Fibroblast of skin of back (primary cell): ENCODE results near the gene LSM6.

Source experiments
- DNase-seq: peaks from one replicate; pipeline ENCODE4 v3.0.0-alpha.2; 2013

LSM6 gene

DNA sequence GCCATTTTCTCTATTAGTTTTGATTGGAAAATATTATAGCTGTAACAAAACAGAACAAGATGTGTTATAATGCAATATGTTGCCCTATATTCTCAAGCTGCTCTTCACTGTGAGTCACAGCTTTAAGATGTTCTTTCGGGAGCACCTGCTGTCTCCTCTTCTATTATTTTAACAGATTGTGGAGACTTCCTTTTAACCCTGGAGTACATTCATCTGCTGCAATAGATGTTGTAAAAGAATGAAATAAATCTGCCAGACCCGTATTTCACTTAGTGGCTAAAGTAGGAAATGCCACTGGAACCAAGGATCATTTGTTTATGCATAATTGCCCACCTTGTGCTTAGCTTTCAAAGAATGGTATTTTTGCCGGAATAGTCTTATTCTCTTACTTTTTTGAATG lies 11.1 kb downstream of the LSM6 start:
- DNase-seq, result no peak

DNA sequence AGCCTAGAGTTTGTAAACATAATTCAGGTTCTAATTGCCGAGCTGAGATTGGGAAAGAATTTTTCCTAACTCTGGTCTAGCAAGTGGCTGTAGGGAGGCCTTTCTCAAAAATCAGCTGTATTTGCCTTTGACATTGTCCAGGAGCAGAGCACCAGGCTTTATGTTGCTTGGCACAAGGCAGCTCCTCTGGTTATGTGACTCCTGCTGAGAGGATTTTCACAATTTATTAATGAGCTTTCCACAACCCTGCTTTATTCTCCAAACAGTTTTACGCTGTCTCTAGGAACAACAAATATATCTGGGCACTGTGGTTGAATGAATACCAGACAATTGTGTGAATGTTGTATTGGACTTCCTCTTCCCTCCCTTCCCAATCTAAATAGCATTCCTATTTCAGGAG lies 14.9 kb downstream of the LSM6 start:
- no peak for DNase-seq

DNA sequence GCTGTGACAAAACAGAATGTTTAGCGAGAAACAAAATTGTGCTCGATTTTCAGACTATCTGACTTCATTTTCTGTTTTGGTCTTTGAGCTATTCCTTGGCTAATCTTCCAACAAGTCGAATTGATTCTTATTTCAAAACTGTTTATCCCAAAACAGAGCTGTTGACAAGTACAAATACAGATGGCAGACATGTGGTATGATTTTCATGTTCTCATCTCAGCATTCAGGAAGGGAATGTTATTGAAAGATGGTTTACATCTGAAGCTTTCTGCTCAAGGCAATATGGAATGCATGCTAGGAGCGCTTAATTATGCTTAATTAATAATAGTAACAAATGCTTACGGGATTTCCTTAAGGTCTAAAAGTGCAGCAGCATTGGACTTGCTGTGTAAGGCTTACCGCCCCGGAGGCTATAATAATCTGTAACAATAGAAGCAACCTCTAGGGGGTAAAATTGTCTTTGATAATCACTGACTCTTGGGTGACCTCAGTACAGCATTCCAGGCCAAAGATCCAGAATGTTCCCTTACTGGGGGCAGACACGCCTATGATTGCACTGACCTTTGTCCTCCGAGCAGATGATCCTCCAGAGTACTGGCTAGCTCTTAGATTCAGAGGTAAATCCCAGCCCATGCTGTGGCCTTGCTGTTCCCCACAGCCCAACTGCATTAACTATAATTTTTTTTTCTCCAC lies 16.4 kb downstream of the LSM6 start:
- DNase-seq, result peak; percentile 20

DNA sequence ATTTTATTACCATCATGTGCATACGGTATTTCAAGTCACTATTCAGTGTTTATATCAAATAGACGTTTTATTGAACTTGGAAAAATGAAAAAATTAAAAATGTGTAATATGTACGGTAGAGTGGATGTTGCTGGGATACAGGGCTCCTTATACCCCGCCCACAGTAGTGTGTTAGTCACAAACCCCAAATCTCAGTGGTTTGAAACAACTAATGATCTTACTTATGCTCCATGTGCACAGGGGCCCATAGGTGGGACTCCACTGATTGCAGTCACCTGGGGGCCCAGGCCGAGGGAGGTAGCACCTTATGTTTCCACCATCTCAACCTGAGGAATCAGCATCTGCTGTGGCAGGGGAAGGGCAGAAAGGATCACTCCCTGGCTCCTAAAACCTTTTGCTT lies 18.1 kb downstream of the LSM6 start:
- no peak for DNase-seq

DNA sequence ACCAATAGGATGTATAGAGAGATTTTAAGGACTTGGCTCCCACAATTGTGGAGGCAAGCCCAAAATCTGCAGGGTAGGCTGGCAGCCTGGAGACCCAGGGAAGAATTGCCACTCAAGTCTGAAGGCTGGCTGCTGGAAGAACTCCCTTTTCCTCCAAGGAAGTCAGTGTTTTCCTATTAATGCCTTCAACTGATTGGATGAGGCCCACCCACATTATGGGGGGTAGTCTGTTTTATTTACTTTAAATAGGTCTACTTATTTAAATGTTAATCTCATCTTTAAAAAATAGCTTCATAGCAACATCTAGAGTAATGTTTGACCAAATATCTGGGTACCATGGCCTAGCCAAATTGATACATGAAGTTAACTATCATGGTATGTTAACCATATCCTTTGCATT lies 18.7 kb downstream of the LSM6 start:
- no peak for DNase-seq

DNA sequence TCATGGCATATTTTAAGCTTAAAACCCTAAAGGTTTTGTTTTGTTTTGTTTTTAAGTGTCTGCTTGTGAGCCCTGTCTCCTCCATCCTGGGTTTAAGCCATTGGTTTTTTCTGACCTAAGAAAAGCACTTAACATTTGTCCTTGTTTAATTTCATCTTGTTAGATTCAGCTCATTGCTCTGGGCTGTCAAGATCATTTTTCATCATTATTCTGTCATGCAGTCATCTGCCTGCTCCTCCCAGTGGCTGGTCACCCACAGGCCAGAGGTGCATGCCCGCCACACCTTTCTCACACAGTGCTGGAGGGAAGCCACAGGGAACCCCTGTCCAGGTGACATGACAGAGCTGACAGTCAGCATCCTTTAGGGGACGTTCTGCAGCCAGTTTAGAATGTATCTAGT lies 27.1 kb downstream of the LSM6 start:
- DNase-seq, result no peak

DNA sequence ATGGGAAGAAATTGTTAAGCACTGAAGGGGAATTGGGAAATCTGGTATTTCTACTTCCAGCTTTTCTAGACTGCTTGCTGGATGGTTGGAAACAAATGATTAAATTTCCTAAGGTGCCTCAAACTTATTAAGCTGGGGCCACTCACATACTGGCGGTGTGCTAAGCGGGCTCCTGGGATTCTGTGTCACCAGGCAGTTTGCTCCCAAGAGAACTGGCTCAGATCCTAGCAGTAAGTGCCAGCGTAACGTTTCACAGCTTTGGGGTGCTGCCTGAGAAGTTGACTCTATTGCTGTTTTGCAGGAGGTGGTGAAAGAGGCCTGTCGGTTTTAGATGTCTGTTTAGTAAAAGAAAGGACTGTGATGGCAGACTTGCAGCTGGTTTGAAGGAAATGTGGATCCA lies 31.9 kb downstream of the LSM6 start:
- no peak for DNase-seq

DNA sequence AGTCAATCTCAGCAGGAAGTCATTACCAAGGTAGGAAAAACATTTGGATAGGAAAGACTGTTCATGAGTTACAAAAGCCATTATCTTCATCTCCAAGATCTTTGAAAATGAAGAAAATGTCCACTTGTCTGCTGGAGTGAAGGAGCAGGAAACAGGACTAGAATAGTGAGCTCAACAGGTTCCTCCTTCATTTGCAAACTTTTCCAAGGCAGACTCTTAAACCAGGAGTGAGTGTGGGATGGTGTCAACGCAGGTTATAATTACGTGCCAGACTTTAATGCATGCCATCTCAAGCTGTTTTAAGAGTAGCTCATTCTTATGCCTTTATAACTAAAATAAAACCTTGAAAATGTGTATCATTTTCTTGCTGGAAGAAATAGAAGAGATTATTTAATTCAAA lies 35.4 kb downstream of the LSM6 start:
- DNase-seq, result no peak

DNA sequence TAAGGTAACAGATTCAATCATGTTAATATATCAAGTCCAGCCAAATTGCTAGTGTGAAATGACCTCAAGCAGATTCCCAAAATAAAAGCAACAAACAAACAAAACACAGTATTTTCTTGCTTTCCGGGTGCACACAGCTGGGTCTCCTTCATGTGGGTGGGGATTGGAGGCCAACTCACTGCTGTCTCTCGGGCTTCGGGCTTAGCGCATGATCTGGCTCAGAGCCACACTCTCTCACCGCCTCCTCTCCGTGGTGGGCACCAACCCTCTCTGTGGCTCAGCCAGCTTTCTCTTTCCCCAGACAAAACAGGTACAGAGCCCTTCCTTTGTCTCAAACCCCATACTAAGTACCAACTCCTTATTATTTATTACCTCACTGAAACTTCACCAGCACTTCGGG lies 35.9 kb downstream of the LSM6 start:
- no peak for DNase-seq

DNA sequence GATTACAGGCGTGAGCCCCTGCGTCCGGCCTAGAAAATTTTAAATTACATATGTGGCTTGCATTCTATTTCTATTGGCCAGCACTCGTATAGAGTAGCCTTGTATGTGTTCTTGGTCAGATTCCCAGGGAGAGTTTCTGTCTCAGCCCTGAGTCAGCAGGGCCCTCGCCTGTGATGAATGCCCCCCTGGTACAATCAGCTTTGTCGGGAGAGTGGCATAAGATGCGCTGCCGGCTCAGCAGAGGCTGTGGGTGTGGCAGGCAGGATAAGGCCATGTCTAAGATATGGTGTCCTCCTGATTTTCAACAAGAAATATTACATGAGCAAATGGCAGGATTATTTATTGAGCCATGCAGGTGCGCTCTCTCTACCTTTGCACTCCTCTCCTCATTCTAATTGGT lies 37.3 kb downstream of the LSM6 start:
- DNase-seq, result no peak

DNA sequence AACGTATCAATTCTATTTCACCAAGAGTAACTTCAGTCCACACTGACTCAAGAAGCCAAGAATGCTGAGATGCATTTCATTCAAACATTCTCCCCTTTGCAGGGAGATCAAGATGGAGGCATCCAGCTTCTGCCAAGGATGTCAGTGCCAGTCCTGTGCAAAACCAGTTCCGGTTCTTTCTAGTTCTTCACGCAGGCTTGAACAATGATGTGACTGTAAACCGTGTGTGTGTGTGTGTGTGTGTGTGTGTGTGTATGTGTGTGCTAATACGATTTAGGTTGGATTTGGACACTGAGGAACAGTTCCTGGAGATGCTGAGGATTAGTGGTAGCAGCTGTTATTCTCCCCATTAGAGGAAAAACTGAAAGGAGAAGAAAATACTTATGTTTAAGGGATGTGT lies 38.7 kb downstream of the LSM6 start, which contains the start of gene REELD1:
REELD1 (plus strand) TSS at position 301 of the 400 bp plus-strand sequence. CDS start 2,415 bp downstream, outside the sequence.
- DNase-seq, result no peak

DNA sequence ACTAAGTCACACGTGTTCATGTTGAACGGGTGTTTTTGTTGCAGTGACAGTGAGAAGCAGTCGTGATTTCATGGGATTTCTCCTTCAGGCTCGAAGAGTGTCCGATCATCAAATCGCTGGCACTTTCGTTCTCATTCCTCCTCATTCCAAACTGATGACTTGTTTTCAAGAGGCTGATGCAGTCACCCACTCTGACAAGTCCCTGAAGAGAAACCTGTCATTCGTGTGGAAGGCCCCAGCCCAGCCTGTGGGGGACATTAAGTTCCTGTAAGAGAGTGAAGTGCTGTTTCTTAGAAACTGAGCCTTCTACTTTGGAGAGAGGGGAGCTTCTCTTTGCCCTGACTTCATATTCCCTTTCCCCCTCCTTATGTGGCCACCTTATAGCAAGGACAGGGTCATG lies 46.8 kb downstream of the LSM6 start:
- peak; percentile 77 for DNase-seq

DNA sequence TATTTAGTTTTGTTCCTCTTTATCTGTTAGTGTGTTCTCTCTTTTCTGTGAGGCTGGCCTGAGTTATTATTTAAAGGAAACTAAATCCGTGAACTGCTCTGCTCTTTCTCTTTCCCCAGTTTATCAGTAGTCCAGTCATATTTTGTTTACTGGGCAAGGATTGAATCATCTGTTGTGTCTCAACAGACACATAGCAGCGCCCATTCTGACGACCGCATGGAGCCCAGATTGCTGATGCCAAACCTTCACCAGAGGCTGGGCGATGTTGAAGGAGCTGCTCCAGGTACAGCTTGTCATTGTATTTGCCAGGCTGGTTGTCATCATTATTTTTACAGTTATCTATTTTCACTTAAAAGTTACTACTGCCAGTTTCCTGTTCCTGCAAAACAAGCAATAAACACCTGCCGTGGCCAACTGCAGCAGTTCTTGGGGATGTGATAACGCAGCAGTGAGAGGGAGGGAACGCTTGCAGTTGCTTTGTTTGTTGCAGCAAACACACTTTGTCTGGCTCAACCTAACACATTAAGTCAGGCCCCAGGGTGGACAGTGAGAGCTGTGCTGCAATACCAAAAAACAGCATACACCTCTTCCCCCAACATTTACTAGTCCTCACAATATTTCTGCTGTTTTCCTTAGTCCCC lies 48.9 kb downstream of the LSM6 start:
- DNase-seq, result no peak

DNA sequence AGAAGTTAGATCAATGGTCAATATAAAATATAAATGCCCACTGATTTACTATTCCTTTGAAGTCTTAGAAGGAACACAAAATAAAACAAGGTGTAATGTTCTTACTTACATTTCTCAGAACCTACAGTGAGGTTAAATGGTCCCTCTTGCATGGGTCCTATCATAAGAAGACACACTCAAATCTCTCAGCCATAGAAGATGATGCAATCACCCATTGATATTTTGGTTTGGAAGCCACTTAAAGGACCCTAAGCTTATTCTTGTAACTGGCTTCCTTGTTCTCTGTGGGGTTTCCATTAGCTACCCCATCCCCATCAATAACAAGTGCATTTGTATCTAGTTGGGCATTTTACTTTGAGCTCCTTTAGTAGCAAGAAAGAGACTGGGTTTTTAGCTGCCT lies 53.9 kb downstream of the LSM6 start:
- no peak for DNase-seq

DNA sequence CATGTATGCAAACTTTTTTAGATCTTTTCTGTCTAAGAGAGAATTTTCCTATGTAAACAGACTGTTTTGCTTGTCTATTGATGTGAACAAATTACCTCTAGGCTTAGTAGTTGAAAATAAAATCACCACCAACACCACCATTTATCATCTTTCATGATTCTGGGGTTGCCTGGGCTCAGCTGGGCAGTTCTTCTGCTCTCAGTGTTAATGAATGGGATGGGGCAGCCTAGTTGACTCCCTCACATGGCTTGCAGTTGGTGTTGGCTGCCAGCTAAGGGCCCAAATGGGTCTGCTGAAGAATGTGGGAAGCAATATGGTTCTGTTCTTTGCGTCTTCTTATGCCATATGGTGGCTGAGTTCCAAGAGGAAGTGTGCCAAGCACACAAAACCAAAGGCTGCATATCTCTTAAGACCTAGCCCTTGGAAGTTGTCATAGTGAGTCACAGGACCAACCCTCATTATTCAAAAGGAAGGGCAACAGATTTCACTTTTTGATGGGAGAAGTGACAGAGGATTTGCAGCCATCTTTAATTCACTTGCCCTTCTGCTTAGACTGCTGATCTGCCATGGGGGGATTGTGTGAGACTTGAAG lies 56.7 kb downstream of the LSM6 start:
- DNase-seq, result peak; percentile 22

DNA sequence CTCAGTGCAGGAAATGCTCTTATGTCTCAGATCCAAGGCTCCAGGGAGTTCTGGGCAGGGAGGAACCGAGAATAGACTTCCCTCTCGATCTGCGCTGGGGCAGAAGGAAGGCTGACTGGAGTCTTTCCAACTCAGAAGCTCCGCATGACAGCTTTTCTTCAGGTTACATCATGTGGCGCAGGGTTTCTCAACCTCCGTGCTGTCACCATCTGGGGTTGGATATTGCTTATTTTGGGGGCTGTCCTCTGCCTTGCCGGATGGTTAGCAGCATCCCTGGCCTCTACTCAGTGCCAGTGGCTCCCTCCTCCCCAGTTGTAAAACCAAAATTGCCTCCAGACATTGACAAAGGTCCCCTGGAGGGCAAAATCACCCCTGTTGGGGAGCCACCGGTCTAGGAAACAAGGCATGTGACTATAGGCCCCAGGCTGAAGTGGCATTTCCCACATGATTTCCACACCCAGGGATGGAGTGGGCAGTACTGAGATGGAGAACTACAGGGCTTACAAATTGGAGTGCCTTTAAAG lies 60.2 kb downstream of the LSM6 start:
- peak; percentile 64 for DNase-seq

DNA sequence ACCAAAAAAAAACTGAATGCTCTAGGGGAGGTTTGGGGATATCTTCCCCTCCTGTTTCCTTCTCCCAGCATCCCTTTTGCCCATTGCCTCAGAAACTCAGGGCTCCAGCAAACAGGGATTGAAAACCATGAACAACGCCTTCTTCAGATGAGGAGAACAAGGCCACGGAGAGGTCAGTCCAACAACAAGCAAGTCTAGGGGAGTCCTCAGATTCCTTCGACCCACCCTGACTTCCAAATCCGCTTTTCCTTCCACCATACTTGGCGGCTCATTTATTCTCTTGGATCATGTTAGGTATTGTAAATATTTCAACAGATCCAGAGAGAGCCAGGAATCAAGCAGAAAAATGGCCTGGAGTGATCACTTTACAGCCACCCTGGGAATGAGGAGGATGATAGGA lies 60.7 kb downstream of the LSM6 start:
- no peak for DNase-seq

DNA sequence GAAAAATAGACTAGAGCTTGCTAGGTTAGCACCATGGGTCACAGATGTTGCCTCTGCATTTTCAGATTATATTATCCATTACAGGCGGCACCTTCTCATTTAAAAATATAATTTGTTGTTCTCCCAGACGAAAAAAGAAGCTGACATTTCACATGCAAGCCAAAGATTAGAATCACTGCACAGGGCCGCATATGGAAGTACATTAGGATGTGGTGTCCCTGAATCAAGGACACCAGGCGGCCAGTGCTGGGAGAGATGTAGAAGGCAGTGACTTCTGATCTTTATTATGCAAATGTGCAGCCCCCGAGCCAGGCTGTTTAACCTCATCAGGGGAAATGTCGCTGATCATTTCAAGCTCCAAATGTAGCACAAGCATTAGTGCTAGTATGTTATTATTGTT lies 61.6 kb downstream of the LSM6 start:
- no peak for DNase-seq

DNA sequence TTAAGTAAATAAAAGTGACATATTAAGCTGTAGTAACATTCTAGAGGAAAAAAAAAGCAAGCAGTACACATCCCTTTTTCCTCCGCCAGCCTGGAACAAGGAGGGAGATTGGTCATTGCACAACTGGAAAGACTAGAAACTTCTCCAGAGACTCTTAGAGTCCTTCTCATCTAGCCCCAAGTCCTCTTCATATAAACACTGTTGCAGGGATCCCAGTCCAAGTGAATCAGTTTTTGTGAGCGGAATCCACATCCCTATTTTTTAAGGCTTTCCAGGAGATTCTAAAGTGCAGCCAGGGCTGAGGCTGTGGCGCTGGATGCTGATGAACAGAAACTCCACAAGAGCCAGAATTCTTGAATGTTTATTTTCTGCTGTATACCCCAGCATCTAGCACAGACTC lies 62.6 kb downstream of the LSM6 start:
- no peak for DNase-seq
